Mesenteric fat pad (tissue), 1 donor: ENCODE data around the gene SAA4. TPM values are rescaled to one million over a fixed set of nuclear protein-coding genes. Genes with fewer than 3 reads are reported as not detected.
"Not testable (repeated sequence)": the region's sequence is repeated elsewhere in the genome, so short reads cannot be mapped to it uniquely, and the experiment has no call there.

ENCODE experiments used
- DNase-seq: peaks from one replicate; pipeline ENCODE4 v3.0.0-alpha.2; 2020; ENCODE audit warnings: low spot score
- total RNA-seq: library from RNA; stranded (reverse); fragmentation: NEBNext Ultra II Directional; extraction: Animal tissue kit (Norgen Biotek cat#: 25700); gene quantifications from one replicate; pipeline ENCODE4 v1.2.1, GENCODE V29; 2021
- donor health status: DM: yes; HTN: yes; CAD: no.

Gene SAA4
- total RNA-seq, 1 donor from 2014 or later: 4.1 TPM

GRCh38 chr11:18247191-18247581 lies 10.6 kb upstream of the SAA4 start:
- not testable (repeated sequence) for DNase-seq

- DNase-seq: not testable (repeated sequence)
Measured at GRCh38 chr11:18246379-18247190, 10.0 kb upstream of the SAA4 start.

- DNase-seq: no peak
Measured at GRCh38 chr11:18245396-18245795, 8.8 kb upstream of the SAA4 start.

DNA sequence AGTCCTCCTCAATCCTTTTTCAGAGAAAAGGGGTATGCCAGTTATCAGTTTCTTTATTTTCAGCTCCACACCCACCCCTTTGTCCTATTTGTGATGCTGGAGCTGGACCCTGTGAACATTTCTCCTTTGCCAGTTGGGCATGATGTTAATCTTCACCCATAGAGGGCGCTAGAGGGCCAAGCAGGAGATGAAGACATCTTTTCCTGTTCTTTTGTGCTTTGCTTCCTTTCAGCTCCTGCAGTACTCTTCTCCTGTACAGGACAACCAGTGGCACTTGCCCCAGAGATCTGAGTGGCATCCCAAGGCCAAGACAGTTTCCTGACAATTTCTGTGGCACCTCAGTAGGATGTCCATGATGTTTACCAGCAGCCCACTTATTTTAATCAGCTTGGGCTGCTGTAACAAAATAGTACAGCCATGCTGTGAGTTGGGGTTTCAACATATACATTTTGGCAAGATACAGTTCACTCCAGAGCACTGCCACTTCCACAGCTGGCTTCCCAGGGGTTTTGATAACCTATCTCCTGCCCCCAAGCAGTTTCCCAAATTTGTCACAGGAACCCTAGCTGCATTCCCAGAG lies 7.3 kb upstream of the SAA4 start:
- no peak for DNase-seq

- no peak for DNase-seq
Measured at GRCh38 chr11:18239655-18240054, 3.1 kb upstream of the SAA4 start.

DNA sequence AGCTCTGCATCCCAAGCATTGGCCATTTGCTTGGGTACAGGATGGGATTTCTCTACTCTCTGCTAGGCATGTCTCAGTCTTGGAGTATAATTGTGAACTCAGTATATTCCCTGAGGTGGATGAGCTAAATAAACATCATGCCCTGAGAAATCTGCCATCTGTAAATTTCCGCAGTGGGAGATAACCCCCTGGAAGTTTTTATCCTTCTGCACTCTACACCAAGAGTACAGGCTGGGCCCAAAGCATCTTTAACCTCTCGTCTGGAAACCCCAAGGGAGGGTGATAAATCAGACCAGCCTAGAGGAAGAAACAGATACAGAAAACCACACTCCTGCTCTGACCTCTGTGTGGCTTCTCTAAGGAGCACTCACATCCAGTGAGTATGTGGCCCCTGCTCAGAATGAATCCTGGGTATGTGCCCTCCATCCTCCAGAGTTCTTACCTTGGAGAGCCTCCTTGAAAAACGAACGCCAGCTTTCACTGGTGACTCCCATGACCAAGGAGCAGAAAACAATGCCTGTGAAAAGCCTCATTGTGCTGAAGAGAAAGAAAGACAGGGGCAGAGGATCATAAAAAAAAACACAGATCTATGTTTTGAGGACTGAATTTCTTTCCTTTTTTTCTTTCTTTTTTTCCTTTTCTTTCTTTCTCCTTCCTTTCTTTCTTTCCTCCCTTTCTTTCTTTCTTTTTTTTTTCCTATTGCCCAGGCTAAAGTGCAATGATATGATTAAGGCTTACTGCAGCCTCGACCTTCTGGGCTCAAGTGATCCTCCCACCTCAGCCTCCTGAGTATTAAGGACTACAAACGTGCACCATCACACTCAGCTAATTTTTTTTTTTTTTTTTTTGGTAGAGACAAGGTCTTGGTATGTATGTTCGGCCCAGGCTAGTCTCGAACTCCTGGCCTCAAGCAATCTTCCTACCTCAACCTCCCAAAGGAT lies 938 bp downstream of the SAA4 start:
- no peak for DNase-seq

- no peak for DNase-seq
Measured at GRCh38 chr11:18233912-18234311, 2.7 kb downstream of the SAA4 start.

GRCh38 chr11:18230859-18231258 lies 5.7 kb downstream of the SAA4 start:
- no peak for DNase-seq

GRCh38 chr11:18229501-18229900 lies 7.1 kb downstream of the SAA4 start:
- no peak for DNase-seq

GRCh38 chr11:18225913-18226312 lies 10.7 kb downstream of the SAA4 start:
- no peak for DNase-seq

GRCh38 chr11:18223591-18224387 lies 12.8 kb downstream of the SAA4 start:
- no peak for DNase-seq

DNA sequence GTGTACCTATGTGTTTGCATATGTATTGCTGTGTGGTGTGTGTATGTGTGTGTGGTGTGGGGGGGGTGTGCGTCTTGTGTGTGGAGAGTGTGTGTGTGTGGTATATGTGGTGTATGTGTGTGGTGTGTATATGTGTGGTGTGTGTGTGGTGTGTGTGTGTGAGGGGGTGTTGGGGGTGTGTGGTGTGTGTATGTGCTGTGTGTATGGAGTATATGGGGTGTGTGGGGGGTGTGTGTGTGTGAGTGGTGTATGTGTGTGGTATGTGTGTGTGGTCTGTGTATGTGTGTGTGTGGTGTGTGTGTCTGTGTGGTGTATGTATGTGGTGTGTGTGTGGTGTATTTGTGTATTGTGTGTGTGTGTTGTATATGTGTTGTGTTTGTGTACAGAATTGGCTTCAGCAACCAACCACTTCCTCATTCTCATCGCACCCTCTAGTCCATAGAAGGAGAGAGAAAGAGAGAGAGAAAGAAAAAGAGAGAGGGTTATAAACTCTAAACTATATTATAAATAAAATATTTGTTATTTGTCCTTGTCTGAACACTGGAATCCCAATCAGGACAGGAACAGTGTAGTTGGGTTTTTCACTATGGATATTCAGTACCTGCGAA lies 13.7 kb downstream of the SAA4 start:
- DNase-seq: no peak

DNA sequence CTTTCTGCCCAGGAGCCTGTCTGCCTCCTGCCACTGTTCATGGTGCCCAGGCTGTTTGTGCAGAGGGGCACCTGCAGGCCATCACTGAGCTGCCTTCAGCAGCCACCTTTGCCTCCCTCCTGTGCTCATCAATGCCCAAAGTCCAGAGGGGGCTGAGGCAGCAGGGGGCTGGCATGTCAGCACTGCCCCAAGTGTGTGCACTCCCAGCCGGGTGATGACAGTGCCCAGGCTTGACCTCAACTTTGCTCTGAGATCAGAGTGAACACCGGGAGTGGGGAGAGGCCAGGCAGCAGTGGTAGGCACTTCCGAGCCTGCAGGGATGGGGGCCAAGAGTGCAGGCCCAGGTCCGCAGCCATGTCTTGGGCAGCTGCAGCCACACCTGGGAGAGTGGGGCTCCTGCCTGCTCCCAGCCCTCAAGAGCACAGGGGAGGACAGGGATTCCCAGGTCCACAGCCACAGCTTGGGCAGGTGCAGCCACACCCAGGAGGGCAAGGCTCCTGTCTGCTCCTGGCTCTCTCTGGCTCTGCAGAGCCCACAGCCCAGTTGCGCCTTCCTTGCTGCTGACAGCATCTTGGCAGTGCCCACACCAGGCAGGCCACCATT lies 15.2 kb downstream of the SAA4 start:
- no peak for DNase-seq

DNA sequence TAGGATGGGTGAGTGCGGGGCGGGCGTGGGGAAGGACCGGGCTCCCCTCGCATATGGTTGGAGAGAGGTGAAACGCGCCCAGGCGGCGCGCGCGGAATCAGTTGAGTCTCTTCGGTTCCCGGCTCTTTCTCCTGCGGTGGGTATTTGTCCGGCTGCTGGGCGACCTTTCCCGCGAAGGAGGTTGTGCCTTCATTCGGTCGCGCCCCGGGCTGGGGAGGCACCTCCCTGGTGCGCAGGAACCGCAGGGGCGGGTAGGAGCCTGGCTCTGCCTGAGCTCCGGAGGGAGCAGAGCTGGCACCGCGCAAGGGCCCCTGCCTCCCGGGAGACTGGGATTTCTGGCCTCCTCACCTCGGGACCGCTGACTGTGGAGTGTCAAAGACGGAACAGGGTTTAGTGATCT lies 27.5 kb downstream of the SAA4 start:
- no peak for DNase-seq

- DNase-seq: no peak
Measured at GRCh38 chr11:18204771-18205170, 31.8 kb downstream of the SAA4 start.

GRCh38 chr11:18204220-18204619 lies 32.4 kb downstream of the SAA4 start:
- DNase-seq: no peak

DNA sequence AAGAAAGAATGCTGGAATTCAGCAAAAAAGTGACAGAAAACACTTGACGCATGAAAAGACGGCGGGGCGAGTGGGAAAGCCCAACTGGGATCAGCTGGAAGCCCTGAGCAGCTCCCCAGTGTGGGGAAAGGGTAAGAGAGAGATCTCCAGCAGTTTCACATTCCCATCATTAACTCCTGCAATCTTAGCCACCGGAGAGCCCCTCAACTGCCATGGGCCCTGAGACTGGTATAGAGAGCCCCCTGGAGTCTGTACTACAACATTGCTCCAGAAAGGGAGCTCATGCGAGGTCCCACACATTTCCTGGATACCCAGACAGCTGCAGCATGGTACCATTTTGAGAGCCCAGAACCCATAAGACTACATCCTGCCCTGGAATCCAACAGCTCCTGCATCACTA lies 32.9 kb downstream of the SAA4 start:
- no peak for DNase-seq

- not testable (repeated sequence) for DNase-seq
Measured at GRCh38 chr11:18197738-18198137, 38.9 kb downstream of the SAA4 start.

- DNase-seq: no peak
Measured at GRCh38 chr11:18196532-18196931, 40.1 kb downstream of the SAA4 start.

DNA sequence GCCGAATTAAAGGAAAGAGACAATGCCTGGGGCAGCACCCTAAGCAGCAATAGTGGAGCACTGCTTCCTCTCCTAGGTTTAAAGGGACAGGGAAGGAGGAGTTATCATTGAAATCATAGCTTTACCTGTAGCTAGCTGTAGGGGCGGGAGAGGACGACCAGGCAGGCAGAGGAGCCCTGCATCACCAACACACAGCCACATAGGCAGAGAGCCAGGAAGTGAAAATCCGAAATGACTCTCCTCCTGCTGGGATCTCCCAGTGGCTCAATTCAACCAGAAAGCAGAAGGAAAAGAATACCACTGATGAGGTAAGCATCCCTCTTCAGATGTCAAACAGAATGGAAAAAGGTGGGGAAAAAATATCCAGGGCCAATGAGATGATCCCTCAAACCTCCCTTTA lies 43.6 kb downstream of the SAA4 start:
- no peak for DNase-seq
